Measurements from ENCODE around the gene SRC.

- TF ChIP-seq POLR2AphosphoS5 (IDR thresholded peaks at IDR 0.05) (no peak), POLR2A (IDR thresholded peaks at IDR 0.05; ENCODE audit: low read depth) (no peak), CTCF (IDR thresholded peaks at IDR 0.05) (no peak)
These were observed 76.0 kb downstream of the SRC start for GRCh38 chr20:37421988-37422387.

Data from esophagus muscularis mucosa (tissue), 3 donors.